SK-N-SH (cell line): ENCODE data around the gene CDK14. TPM values are rescaled to one million over a fixed set of nuclear protein-coding genes. Genes with fewer than 3 reads are reported as not detected.
A peak's percentile ranks its signal among the peaks of the same experiment; 100 is the strongest.

ENCODE experiments used
- CTCF ChIA-PET: fragments of 300-600, 350-600 bp; formaldehyde crosslinking; extraction: SDS; loops from one replicate; lab custom pipeline; 2021; lab: Yijun Ruan, JAX
- POLR2A ChIA-PET: fragments of 350-600 bp; sonication (Branson Sonifier 250); formaldehyde crosslinking; extraction: SDS; loops from one replicate; lab custom pipeline; 2020; ENCODE audit warnings: antibody characterized with exemption, inconsistent platforms; lab: Yijun Ruan, JAX
- DNase-seq: peaks from one replicate; pipeline ENCODE4 v3.0.0; 2012
- H2AFZ ChIP-seq: fragments of 200-600 bp; sonication (generic); 2 replicates; pipeline ENCODE4 v1.8.1; 2016; ENCODE audit warnings: antibody characterized with exemption, mild to moderate bottlenecking, low read depth
- H3F3A ChIP-seq: fragments of 200-600 bp; sonication (generic); replicated peaks from 2 replicates; pipeline ENCODE3; 2016; ENCODE audit warnings: antibody characterized with exemption, mild to moderate bottlenecking; ENCODE audit not compliant: insufficient read depth
- H3K27ac ChIP-seq, 2 experiments: fragments of 200-500 bp in 1 of 2; fragments of 200-600 bp in 1 of 2; sonication (Bioruptor generic) in 1 of 2; sonication (generic), shearing (Covaris generic) in 1 of 2; 2 replicates each; pipeline versions ENCODE4 v1.5.1 to v1.6.1; 2014 to 2016; ENCODE audit warnings: low read depth in 2 of 2, inconsistent platforms in 1 of 2, low read length in 1 of 2, mild to moderate bottlenecking in 1 of 2, mixed read lengths in 1 of 2
- H3K27me3 ChIP-seq: fragments of 200-600 bp; sonication (generic), shearing (Covaris generic); 2 replicates; pipeline ENCODE4 v1.6.1; 2016; ENCODE audit warnings: mixed run types; ENCODE audit not compliant: insufficient read depth
- H3K36me3 ChIP-seq, 2 experiments: fragments of 200-500 bp in 1 of 2; fragments of 200-600 bp in 1 of 2; sonication (Bioruptor generic) in 1 of 2; sonication (generic) in 1 of 2; replicated peaks in 1 of 2; 2 replicates each; pipeline versions ENCODE3 to v1.5.1; 2014 to 2016; ENCODE audit warnings: low read length in 1 of 2, mild to moderate bottlenecking in 1 of 2; ENCODE audit not compliant: insufficient read depth in 2 of 2, control insufficient read depth in 1 of 2
- H3K4me1 ChIP-seq, 2 experiments: fragments of 200-500 bp in 1 of 2; fragments of 200-600 bp in 1 of 2; sonication (Bioruptor generic) in 1 of 2; sonication (generic), shearing (Covaris generic) in 1 of 2; 2 replicates each; pipeline versions ENCODE4 v1.5.1 to v1.6.1; 2014 to 2016; ENCODE audit warnings: low read depth in 1 of 2, low read length in 1 of 2, mixed run types in 1 of 2; ENCODE audit not compliant: insufficient read depth in 2 of 2, control insufficient read depth in 1 of 2
- H3K4me2 ChIP-seq: fragments of 200-600 bp; sonication (generic), shearing (Covaris generic); 2 replicates; pipeline ENCODE4 v1.6.1; 2017; ENCODE audit warnings: mixed run types
- H3K4me3 ChIP-seq, 2 experiments: fragments of 200-500 bp in 1 of 2; fragments of 200-600 bp in 1 of 2; sonication (Bioruptor generic) in 1 of 2; sonication (generic), shearing (Covaris generic) in 1 of 2; 2 replicates each; pipeline versions ENCODE4 v1.5.1 to v1.8.1; 2014 to 2016; ENCODE audit warnings: low read depth in 2 of 2, inconsistent platforms in 1 of 2, low read length in 1 of 2, mild to moderate bottlenecking in 1 of 2, mixed read lengths in 1 of 2, moderate library complexity in 1 of 2
- H3K79me2 ChIP-seq: fragments of 200-600 bp; sonication (generic); 2 replicates; pipeline ENCODE4 v1.8.1; 2017; ENCODE audit warnings: mild to moderate bottlenecking; ENCODE audit not compliant: insufficient read depth
- H3K9ac ChIP-seq: fragments of 200-600 bp; sonication (generic); 2 replicates; pipeline ENCODE4 v1.6.1; 2017; ENCODE audit warnings: mixed run types
- H3K9me2 ChIP-seq: fragments of 200-600 bp; sonication (generic); 2 replicates; pipeline ENCODE4 v1.6.1; 2017; ENCODE audit warnings: mixed run types
- H3K9me3 ChIP-seq: fragments of 200-600 bp; sonication (generic); 2 replicates; pipeline ENCODE4 v1.6.1; 2017; ENCODE audit warnings: mixed run types, mild to moderate bottlenecking, moderate library complexity
- H4K20me1 ChIP-seq: fragments of 200-600 bp; sonication (generic); 2 replicates; pipeline ENCODE4 v1.6.1; 2017; ENCODE audit warnings: mild to moderate bottlenecking, mixed run types; ENCODE audit not compliant: insufficient read depth
- CHD2 ChIP-seq: fragments of 150-350 bp; IDR thresholded peaks from 2 replicates; pipeline ENCODE4 v1.6.1; 2018; ENCODE audit warnings: low read length; ENCODE audit not compliant: partially characterized antibody
- ELF1 ChIP-seq: IDR thresholded peaks from 2 replicates; pipeline ENCODE4 v1.4.0; 2012
- EZH2phosphoT487 ChIP-seq: fragments of 200-600 bp; sonication (generic); IDR thresholded peaks from 2 replicates; pipeline ENCODE4 v1.6.1; 2017; ENCODE audit warnings: low read depth, mixed run types, mild to moderate bottlenecking, antibody characterized with exemption, moderate library complexity, borderline replicate concordance
- FOSL2 ChIP-seq: IDR thresholded peaks from 2 replicates; pipeline ENCODE4 v1.4.0; 2012; ENCODE audit warnings: low read depth, mild to moderate bottlenecking, moderate library complexity, borderline replicate concordance
- FOXM1 ChIP-seq: IDR thresholded peaks from 2 replicates; pipeline ENCODE4 v1.4.0; 2012; ENCODE audit warnings: low read depth, mild to moderate bottlenecking
- GATA2 ChIP-seq: sonication (generic); formaldehyde crosslinking; IDR thresholded peaks from 2 replicates; pipeline ENCODE4 v1.5.0; 2020; ENCODE audit warnings: mild to moderate bottlenecking, missing genetic modification reagents
- JUND ChIP-seq: IDR thresholded peaks from 2 replicates; pipeline ENCODE4 v1.4.0; 2012
- MEF2A ChIP-seq: IDR thresholded peaks from 2 replicates; pipeline ENCODE4 v1.4.0; 2012; ENCODE audit warnings: low read depth, borderline replicate concordance
- NFIC ChIP-seq: IDR thresholded peaks from 2 replicates; pipeline ENCODE4 v1.4.0; 2012; ENCODE audit warnings: borderline replicate concordance
- RAD21 ChIP-seq: IDR thresholded peaks from 2 replicates; pipeline ENCODE4 v1.6.1; 2012; ENCODE audit warnings: mild to moderate bottlenecking, low read length
- RCOR1 ChIP-seq: fragments of 150-350 bp; IDR thresholded peaks from 2 replicates; pipeline ENCODE4 v1.6.1; 2017; ENCODE audit warnings: antibody characterized with exemption, low read length
- TAF1 ChIP-seq: IDR thresholded peaks from 2 replicates; pipeline ENCODE4 v1.6.1; 2012; ENCODE audit warnings: low read depth, mild to moderate bottlenecking, low read length, moderate library complexity, borderline replicate concordance
- TEAD4 ChIP-seq: IDR thresholded peaks from 2 replicates; pipeline ENCODE4 v1.4.0; 2012; ENCODE audit warnings: mild to moderate bottlenecking, borderline replicate concordance; ENCODE audit not compliant: insufficient read depth
- WGBS: methylation state at CpG from one replicate; pipeline ENCODE4 v1.1.6; 2017; ENCODE audit warnings: low lambda C conversion rate; 5-methylcytosine and 5-hydroxymethylcytosine counted together
- polyA plus RNA-seq, 3 experiments: library from polyadenylated mRNA; depleted of rRNA; stranded (reverse); fragments of >200 nt; gene quantifications; 2 replicates each; pipeline ENCODE4 v1.2.3, GENCODE V29; 2012
- TF ChIP-seq, protein P1 (sequence below): IDR thresholded peaks from 2 replicates; pipeline ENCODE4 v1.6.1; 2012; ENCODE audit warnings: mild to moderate bottlenecking, low read depth, low read length, moderate library complexity
- TF ChIP-seq, protein P2 (sequence below): fragments of 150-350 bp; IDR thresholded peaks from 2 replicates; pipeline ENCODE4 v1.6.1; 2017; ENCODE audit warnings: antibody characterized with exemption, low read length, low read depth, borderline replicate concordance
- TF ChIP-seq, protein P3 (sequence below): fragments of 200-600 bp; sonication (generic); IDR thresholded peaks from 2 replicates; pipeline ENCODE4 v1.6.1; 2017; ENCODE audit warnings: antibody characterized with exemption, mild to moderate bottlenecking, moderate library complexity
- TF ChIP-seq, protein P4 (sequence below): IDR thresholded peaks from 2 replicates; pipeline ENCODE4 v1.4.0; 2012; ENCODE audit warnings: low read depth, borderline replicate concordance
- TF ChIP-seq, protein P5 (sequence below): IDR thresholded peaks from 2 replicates; pipeline ENCODE4 v1.4.0; 2012; ENCODE audit warnings: low read depth, borderline replicate concordance

Gene CDK14
- polyA plus RNA-seq, 1 of the 3 experiments (the other 2 are of a cell fraction) = 13.9 TPM

DNA sequence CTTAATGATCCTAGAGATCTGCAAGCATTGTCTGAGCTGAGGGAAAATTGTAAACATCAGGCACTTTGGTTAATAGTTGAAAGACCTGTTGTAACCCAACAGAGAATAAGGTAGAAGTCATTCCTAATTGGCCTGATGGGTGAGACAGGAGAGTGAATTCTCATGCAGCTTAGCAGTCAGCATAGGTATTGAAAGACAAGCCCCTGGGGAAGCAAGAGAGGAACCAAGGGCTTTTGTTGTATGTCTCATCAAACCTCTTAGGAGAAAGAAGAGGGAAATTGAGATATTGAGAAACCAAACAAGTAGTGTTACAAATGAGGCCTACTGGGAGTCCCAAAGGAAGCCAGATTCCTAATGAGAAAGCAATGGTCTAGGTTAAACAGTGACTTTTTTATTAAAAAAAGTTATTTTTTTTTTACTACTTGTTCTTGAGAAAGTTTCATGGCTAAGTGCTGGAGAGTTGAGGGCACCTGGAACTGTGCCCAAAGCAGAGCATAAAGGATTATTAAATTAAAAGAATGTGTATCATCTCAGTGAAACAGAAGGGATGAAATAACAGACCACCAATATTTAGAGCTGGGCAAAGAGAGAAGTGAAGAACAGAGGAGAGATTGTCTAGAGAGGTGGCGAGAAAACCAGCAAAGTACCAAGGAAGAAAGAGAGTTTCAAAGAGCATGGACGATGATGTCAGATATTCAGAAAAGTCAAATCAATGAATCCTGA is 168.9 kb downstream of the CDK14 start (continued):
- TF ChIP-seq, protein P1, sequence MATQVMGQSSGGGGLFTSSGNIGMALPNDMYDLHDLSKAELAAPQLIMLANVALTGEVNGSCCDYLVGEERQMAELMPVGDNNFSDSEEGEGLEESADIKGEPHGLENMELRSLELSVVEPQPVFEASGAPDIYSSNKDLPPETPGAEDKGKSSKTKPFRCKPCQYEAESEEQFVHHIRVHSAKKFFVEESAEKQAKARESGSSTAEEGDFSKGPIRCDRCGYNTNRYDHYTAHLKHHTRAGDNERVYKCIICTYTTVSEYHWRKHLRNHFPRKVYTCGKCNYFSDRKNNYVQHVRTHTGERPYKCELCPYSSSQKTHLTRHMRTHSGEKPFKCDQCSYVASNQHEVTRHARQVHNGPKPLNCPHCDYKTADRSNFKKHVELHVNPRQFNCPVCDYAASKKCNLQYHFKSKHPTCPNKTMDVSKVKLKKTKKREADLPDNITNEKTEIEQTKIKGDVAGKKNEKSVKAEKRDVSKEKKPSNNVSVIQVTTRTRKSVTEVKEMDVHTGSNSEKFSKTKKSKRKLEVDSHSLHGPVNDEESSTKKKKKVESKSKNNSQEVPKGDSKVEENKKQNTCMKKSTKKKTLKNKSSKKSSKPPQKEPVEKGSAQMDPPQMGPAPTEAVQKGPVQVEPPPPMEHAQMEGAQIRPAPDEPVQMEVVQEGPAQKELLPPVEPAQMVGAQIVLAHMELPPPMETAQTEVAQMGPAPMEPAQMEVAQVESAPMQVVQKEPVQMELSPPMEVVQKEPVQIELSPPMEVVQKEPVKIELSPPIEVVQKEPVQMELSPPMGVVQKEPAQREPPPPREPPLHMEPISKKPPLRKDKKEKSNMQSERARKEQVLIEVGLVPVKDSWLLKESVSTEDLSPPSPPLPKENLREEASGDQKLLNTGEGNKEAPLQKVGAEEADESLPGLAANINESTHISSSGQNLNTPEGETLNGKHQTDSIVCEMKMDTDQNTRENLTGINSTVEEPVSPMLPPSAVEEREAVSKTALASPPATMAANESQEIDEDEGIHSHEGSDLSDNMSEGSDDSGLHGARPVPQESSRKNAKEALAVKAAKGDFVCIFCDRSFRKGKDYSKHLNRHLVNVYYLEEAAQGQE = no peak

DNA sequence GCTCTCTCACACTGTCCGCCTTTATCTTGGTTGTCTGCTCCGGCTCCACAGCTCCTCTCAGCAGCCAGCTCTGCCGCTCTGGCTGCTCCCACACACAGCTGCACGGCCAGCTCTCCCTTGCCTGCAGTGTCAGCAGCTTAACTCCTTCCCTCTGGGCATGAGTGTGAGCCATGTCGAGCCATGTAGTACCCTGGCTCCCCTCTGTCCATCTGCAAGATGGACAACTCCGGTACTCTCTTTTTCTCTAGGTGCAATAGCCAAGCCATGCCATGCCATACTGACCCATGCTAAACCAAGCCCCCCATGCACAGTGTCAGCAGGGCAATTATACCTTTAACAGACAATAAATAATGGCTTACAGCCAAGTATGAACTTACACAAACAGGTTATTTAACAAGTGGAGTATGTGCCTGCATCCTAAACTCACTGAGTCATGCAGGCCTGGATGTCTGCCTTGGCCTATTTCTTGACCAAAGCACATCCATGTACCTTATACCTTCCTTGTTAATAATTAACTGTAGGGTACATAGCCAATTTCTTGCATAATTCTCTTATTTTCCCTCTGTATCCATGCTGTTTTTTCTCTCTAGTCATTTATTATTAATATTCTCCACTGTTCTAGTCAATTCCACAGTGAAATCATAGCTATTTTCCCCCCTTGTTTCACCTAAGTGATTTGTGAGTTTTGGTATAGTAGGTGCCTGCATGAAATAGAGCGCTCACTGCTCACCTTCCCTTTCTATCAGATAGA is 170.9 kb downstream of the CDK14 start:
- ChIA-PET POLR2A (no interaction called here), CTCF (interaction anchor here (0.8 to 2.5 kb wide), 5 partner anchors 9 to 311 kb away, joined by 3 to 8 read pairs (median 6); no protein-coding TSS in a partner anchor)
- peaks cover 6% of the 10 kb centered on the region for H3F3A ChIP-seq
- no peak overlapping the region for H3K4me2 ChIP-seq
- H3K79me2 ChIP-seq = peaks cover 41% of the 10 kb centered on the region
- H3K36me3 ChIP-seq = peaks cover 0 to 26% of the 10 kb centered on the region in 2 experiments
- peaks cover 12 to 28% of the 10 kb centered on the region in 2 experiments; a peak in 3 of 4 replicates for H3K4me1 ChIP-seq
- peaks cover 7% of the 10 kb centered on the region; the same call in 1 of the 2 replicates for H3K9me3 ChIP-seq
- DNase-seq = peak; percentile 60
- H3K9me2 ChIP-seq = no peaks in the 10 kb centered on the region
- 71% methylated on average over 7 of the region's 7 CpGs for WGBS
- H3K9ac ChIP-seq = no peak overlapping the region
- no peak overlapping the region for H2AFZ ChIP-seq
- H3K27ac ChIP-seq = peak overlapping the region in 1 of 2 experiments; percentile 67; a peak in 2 of 4 replicates
- no peak overlapping the region for H3K4me3 ChIP-seq
- H3K27me3 ChIP-seq = no peaks in the 10 kb centered on the region
- no peaks in the 10 kb centered on the region; the same call in 1 of the 2 replicates for H4K20me1 ChIP-seq
- peak; percentile 59 for TF ChIP-seq CHD2
- no peak for TF ChIP-seq TAF1
- TF ChIP-seq, protein P2, sequence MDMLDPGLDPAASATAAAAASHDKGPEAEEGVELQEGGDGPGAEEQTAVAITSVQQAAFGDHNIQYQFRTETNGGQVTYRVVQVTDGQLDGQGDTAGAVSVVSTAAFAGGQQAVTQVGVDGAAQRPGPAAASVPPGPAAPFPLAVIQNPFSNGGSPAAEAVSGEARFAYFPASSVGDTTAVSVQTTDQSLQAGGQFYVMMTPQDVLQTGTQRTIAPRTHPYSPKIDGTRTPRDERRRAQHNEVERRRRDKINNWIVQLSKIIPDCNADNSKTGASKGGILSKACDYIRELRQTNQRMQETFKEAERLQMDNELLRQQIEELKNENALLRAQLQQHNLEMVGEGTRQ = no peak
- no peak for TF ChIP-seq FOXM1
- peak; percentile 42; the same call in 1 of the 2 replicates for TF ChIP-seq NFIC
- peak; percentile 49 for TF ChIP-seq RCOR1
- TF ChIP-seq GATA2 (CRISPR knock-in tag) = peak; percentile 59
- TF ChIP-seq, protein P3, sequence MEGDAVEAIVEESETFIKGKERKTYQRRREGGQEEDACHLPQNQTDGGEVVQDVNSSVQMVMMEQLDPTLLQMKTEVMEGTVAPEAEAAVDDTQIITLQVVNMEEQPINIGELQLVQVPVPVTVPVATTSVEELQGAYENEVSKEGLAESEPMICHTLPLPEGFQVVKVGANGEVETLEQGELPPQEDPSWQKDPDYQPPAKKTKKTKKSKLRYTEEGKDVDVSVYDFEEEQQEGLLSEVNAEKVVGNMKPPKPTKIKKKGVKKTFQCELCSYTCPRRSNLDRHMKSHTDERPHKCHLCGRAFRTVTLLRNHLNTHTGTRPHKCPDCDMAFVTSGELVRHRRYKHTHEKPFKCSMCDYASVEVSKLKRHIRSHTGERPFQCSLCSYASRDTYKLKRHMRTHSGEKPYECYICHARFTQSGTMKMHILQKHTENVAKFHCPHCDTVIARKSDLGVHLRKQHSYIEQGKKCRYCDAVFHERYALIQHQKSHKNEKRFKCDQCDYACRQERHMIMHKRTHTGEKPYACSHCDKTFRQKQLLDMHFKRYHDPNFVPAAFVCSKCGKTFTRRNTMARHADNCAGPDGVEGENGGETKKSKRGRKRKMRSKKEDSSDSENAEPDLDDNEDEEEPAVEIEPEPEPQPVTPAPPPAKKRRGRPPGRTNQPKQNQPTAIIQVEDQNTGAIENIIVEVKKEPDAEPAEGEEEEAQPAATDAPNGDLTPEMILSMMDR = no peak
- peak; percentile 31 for TF ChIP-seq RAD21
- no peak for TF ChIP-seq EZH2phosphoT487
- TF ChIP-seq, protein P4, sequence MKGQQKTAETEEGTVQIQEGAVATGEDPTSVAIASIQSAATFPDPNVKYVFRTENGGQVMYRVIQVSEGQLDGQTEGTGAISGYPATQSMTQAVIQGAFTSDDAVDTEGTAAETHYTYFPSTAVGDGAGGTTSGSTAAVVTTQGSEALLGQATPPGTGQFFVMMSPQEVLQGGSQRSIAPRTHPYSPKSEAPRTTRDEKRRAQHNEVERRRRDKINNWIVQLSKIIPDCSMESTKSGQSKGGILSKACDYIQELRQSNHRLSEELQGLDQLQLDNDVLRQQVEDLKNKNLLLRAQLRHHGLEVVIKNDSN = no peak
- TF ChIP-seq ELF1 = no peak
- no peak for TF ChIP-seq JUND
- TF ChIP-seq, protein P5, sequence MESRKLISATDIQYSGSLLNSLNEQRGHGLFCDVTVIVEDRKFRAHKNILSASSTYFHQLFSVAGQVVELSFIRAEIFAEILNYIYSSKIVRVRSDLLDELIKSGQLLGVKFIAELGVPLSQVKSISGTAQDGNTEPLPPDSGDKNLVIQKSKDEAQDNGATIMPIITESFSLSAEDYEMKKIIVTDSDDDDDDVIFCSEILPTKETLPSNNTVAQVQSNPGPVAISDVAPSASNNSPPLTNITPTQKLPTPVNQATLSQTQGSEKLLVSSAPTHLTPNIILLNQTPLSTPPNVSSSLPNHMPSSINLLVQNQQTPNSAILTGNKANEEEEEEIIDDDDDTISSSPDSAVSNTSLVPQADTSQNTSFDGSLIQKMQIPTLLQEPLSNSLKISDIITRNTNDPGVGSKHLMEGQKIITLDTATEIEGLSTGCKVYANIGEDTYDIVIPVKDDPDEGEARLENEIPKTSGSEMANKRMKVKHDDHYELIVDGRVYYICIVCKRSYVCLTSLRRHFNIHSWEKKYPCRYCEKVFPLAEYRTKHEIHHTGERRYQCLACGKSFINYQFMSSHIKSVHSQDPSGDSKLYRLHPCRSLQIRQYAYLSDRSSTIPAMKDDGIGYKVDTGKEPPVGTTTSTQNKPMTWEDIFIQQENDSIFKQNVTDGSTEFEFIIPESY = no peak
- no peak for TF ChIP-seq TEAD4
- peak; percentile 32; the same call in 1 of the 2 replicates for TF ChIP-seq FOSL2
- TF ChIP-seq MEF2A = no peak
